NCI-H2171 (cell line): Measurements from ENCODE around the gene TSEN15.
"Not testable (repeated sequence)": the region's sequence is repeated elsewhere in the genome, so short reads cannot be mapped to it uniquely, and the experiment has no call there.

Experiments used
- DNase-seq: peaks from one replicate; lab custom pipeline; 2025; lab: John Stamatoyannopoulos, UW

Gene TSEN15

GRCh38 chr1:184031409-184032107, 20.0 kb upstream of the TSEN15 start:
- no peak for DNase-seq

GRCh38 chr1:184032306-184032929, 19.1 kb upstream of the TSEN15 start:
- DNase-seq = no peak

- no peak for DNase-seq
These were observed 18.6 kb upstream of the TSEN15 start for GRCh38 chr1:184032930-184033418.

GRCh38 chr1:184033711-184034167, 17.8 kb upstream of the TSEN15 start:
- DNase-seq = no peak

GRCh38 chr1:184034761-184035379, 16.7 kb upstream of the TSEN15 start:
- DNase-seq = no peak

GRCh38 chr1:184035719-184036516, 15.6 kb upstream of the TSEN15 start:
- no peak for DNase-seq

GRCh38 chr1:184036517-184036949, 15.0 kb upstream of the TSEN15 start:
- peak; percentile 59 for DNase-seq

GRCh38 chr1:184037849-184038591, 13.5 kb upstream of the TSEN15 start:
- DNase-seq = no peak

- peak; percentile 33 for DNase-seq
These were observed 12.4 kb upstream of the TSEN15 start for GRCh38 chr1:184039126-184039525.

- DNase-seq = no peak
These were observed 9.8 kb upstream of the TSEN15 start for GRCh38 chr1:184041731-184042130.

- DNase-seq = not testable (repeated sequence)
These were observed 8.2 kb upstream of the TSEN15 start for GRCh38 chr1:184043315-184043714.

GRCh38 chr1:184044603-184045376, 6.7 kb upstream of the TSEN15 start:
- no peak for DNase-seq

GRCh38 chr1:184047541-184047940, 4.0 kb upstream of the TSEN15 start:
- DNase-seq = not testable (repeated sequence)

GRCh38 chr1:184048561-184049240, 2.8 kb upstream of the TSEN15 start:
- no peak for DNase-seq

- DNase-seq = no peak
These were observed 2.2 kb upstream of the TSEN15 start for GRCh38 chr1:184049291-184049690.

GRCh38 chr1:184049836-184050468, 1.6 kb upstream of the TSEN15 start:
- no peak for DNase-seq

- DNase-seq = no peak
These were observed 894 bp upstream of the TSEN15 start for GRCh38 chr1:184050636-184051035.

GRCh38 chr1:184051138-184051484, 419 bp upstream of the TSEN15 start:
- no peak for DNase-seq

- DNase-seq = no peak
These were observed 647 bp downstream of the TSEN15 start for GRCh38 chr1:184052194-184052559.

- no peak for DNase-seq
These were observed 1.2 kb downstream of the TSEN15 start for GRCh38 chr1:184052750-184053149.
